MG63 (cell line): ENCODE data around the gene NUP98. TPM values are rescaled to one million over a fixed set of nuclear protein-coding genes. Genes with fewer than 3 reads are reported as not detected.
"Not testable (repeated sequence)": the region's sequence is repeated elsewhere in the genome, so short reads cannot be mapped to it uniquely, and the experiment has no call there.

ENCODE experiments used
- DNase-seq: peaks from one replicate; pipeline ENCODE4 v3.0.0-alpha.2; 2020
- H3K27me3 ChIP-seq: fragments of 250-450 bp; sonication (Bioruptor Pico); 2 replicates; pipeline ENCODE4 v1.5.1; 2020; ENCODE audit warnings: mild to moderate bottlenecking, moderate library complexity
- H3K36me3 ChIP-seq: fragments of 250-450 bp; sonication (Bioruptor Pico); 2 replicates; pipeline ENCODE4 v1.5.1; 2020; ENCODE audit warnings: mild to moderate bottlenecking, moderate library complexity
- H3K4me3 ChIP-seq: fragments of 250-450 bp; sonication (Bioruptor Pico); 2 replicates; pipeline ENCODE4 v1.5.1; 2020; ENCODE audit warnings: mild to moderate bottlenecking, moderate library complexity
- H3K9me3 ChIP-seq: fragments of 250-450 bp; sonication (Bioruptor Pico); 2 replicates; pipeline ENCODE4 v1.5.1; 2020; ENCODE audit warnings: mild to moderate bottlenecking, moderate library complexity
- total RNA-seq: library from RNA; depleted of rRNA; stranded (reverse); fragments of >200 nt; shearing (Covaris generic); gene quantifications from 2 replicates; pipeline ENCODE4 v1.2.3, GENCODE V29; 2014; ENCODE audit warnings: low replicate concordance

Gene NUP98
- total RNA-seq, 1 experiment from 2014 or later = 106 TPM

DNA sequence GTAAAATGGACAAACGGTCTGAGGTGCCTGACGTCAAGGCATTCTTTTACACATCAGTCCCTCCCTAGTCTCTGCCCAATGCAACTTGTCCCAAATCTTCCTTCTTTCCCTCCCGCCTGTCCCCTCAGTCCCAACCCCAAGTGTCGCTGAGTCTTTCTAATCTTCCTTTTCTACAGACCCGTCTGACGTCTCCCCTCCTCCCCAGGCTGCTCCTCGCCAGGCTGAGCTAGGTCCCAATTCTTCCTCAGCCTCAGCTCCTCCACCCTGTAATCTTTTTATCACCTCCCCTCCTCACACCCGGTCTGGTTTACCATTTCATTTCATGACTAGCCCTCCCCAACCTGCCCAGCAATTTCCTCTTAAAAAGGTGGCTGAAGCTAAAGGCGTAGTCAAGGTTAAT, 148.0 kb downstream of the NUP98 start:
- not testable (repeated sequence) for H3K36me3 ChIP-seq, DNase-seq, H3K27me3 ChIP-seq, H3K9me3 ChIP-seq, H3K4me3 ChIP-seq

DNA sequence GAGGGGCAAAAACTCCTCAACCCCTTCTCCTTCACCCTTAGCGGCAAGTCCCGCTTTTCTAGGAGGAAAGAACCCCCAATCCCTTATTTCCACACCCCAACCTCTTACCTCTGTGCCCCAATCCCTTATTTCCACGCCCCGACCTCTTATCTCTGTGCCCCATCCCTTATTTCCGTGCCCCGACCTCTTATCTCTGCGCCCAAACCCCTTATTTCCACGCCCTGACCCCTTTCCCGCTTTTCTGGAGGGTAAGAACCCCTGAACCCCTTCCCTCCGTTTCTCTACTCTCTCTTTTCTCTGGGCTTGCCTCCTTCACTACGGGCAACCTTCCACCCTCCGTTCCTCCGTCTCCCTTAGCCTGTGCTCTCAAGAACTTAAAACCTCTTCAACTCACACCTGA, 148.5 kb downstream of the NUP98 start:
- DNase-seq, H3K9me3 ChIP-seq, H3K27me3 ChIP-seq, H3K4me3 ChIP-seq, H3K36me3 ChIP-seq: not testable (repeated sequence)

DNA sequence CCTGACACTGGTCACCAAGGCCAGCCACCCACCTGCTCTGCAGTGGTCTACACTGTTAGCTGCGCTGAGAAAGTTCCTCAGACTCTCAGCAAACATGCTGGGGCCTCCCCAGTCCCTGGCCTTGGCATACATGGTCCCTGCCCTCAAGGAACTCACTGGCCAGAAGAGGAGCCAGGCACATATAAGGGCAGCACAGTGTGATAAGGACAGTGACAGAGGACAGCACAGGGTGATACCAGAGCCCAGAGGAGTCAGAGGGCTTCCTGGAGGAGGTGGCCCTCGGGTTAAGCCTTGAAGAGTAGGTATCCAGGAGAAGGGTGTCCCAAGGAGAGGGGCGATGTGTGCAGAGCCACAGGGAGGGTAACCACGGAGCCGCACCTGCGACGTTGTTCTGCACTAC, 151.8 kb downstream of the NUP98 start:
- Histone ChIP-seq H3K4me3 (no peak overlapping the region), H3K36me3 (no peaks in the 10 kb centered on the region), H3K27me3 (no peaks in the 10 kb centered on the region), H3K9me3 (no peaks in the 10 kb centered on the region)
- no peak for DNase-seq

DNA sequence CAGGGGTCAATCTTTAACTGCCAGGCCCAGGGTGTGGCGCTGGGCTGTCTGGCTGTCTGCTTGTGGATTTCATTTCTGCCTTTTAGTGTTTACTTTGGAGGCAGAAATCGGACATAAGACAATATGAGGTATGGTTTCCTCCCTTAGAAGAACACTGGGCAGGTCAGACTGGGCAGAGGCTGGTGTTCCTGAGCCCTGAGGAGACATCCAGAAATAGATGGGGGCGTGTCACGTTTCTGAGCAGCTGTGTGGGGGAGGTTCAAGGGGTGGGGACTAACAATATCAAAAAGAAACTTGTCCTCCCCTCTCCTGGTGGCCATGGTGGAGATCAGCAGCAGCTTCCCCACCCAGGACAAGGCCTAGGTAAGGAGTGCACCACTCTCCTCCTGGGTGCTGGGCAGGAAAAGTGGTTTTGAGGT, 152.5 kb downstream of the NUP98 start, which contains the start of gene ART1:
ART1 (plus strand) TSS at position 312 of the 419 bp plus-strand sequence. CDS start 14,086 bp downstream, outside the sequence.
- Histone ChIP-seq H3K27me3 (no peaks in the 10 kb centered on the region), H3K9me3 (no peaks in the 10 kb centered on the region), H3K4me3 (no peak within 1 kb of the TSS), H3K36me3 (no peaks in the 10 kb centered on the region)
- no peak for DNase-seq

DNA sequence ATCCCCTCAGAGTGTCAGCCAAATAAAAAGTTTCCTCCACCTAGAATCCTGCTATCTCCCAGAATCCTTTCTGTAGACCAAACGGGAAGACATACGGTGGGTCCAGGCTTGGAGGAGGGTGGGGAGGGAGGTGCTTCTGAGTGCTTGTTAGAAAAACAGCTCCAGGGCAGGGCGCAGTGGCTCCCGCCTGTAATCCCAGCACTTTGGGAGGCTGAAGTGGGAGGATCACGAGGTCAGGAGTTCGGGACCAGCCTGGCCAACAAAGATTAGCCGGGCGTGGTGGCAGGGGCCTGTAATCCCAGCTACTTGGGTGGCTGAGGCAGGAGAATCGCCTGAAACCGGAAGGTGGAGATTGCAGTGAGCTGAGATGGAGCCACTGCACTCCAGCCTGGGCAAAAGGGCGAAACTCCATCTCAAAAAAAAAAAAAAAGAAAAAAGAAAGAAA, 154.2 kb downstream of the NUP98 start:
- not testable (repeated sequence) for H3K27me3 ChIP-seq, H3K9me3 ChIP-seq, DNase-seq, H3K36me3 ChIP-seq, H3K4me3 ChIP-seq

DNA sequence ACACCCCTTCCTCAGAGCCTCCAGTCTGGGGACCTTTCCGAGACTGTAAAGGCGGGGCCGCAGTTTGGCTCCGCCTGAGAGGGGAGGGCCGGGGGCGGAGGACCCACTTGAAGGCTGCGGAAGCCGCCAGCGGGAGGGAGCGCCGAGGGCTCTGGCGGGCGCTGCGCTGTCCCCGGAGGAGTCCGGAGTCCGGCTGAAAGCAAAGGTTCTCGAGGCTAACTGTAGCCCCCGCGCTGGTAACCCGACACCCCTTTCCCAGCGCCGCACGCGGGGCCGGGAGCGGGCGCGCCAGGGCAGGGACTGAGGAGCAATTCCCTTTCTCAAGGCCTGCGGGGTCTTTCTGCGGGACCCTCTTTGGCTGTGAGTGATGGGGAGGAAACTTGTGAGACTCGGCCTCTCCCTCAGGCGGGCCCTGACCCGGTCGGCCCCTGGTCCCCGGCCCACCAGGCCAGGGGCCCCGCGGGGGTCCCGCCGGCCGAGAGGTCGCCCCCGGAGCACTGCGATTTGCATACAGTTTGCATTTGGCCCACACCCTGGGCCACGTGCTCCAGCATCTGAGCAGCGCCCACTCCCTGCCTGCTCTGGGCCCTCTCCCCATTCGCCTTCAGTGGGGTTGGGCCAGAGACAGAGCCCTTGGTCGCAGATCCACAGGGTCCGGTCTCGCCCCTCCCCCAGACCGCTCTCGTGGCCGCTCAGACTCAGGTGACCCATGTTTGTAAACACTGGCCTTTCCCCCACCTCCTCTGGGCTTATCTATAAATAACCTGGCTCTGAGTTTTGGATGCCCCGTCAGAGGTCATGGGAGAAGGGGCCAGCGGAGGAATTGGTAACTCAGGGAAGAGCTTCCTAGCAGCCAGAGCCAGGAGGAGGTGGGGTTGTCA, 155.0 kb downstream of the NUP98 start:
- DNase-seq = peak; percentile 75
- no peaks in the 10 kb centered on the region for H3K27me3 ChIP-seq
- no peaks in the 10 kb centered on the region for H3K9me3 ChIP-seq
- H3K36me3 ChIP-seq = no peaks in the 10 kb centered on the region
- peak overlapping the region; percentile 43 for H3K4me3 ChIP-seq

DNA sequence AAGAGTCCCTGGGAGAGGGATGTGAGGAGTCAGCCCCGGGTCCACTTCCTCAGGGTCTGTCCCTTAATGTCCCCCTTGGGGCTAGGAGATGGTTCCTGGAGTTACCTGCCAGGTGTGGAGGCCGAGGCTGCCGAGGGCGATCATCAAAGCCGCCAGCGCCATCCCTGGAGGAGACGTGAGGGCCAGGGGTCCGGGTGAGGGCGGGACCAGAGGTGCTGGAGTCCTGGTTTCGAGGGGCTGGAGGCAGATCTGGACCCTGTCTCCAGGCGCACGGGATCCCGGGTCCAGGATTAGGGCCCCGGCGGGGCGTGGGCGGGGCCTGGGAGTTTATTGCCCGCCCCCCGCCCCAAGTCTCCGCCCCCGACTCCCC, 155.7 kb downstream of the NUP98 start, which contains the start of gene ART5:
ART5 (minus strand) TSS at position 292 of the 370 bp plus-strand sequence; CDS start at position 162, 130 bp downstream.
- Histone ChIP-seq H3K27me3 (no peaks in the 10 kb centered on the region), H3K9me3 (no peaks in the 10 kb centered on the region), H3K36me3 (no peaks in the 10 kb centered on the region), H3K4me3 (peak within 1 kb of the TSS; percentile 43)
- no peak for DNase-seq

DNA sequence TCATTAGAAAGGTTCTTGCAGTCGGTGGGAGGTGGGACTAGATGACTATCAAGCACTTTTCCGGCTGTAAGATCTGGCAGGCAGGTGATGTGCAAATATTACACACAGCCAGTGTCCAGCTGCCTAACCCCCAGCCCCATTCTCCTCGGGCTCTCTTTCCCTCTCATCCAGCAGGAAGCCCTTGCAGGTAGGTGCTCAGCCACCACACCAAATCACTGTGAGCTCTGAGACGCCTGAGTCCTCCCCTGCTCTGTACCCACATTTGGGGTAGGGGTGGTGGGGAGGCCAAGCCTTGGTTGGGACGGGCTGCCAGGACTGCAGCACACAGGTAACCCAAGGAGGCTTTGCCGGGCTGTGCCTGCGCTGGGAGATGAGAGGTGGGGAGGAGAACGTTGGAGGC, 156.2 kb downstream of the NUP98 start:
- Histone ChIP-seq H3K9me3 (no peaks in the 10 kb centered on the region), H3K4me3 (no peak overlapping the region), H3K27me3 (no peaks in the 10 kb centered on the region), H3K36me3 (no peaks in the 10 kb centered on the region)
- DNase-seq = no peak

DNA sequence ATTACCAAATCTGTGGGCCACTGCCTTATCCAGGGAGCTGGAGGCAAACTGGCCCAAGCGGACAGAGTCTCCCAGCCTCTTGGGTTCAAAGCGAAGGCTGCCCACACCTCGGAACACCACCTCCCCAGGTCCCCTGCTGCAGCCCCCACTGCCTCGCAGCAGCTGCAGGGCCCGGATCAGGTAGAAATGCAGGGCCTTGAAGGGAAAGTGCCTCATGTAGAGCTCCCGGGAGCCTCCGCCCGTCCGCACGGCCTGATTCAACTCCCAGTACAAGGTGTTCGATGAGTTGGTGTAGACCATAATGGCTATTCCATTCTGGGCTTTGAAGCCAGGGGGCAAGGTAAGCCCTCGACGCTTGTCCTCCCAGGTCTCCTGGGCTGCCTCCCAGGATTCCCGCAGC, 157.5 kb downstream of the NUP98 start:
- Histone ChIP-seq H3K4me3 (no peak overlapping the region), H3K27me3 (no peaks in the 10 kb centered on the region), H3K9me3 (no peaks in the 10 kb centered on the region), H3K36me3 (no peaks in the 10 kb centered on the region)
- DNase-seq = no peak

DNA sequence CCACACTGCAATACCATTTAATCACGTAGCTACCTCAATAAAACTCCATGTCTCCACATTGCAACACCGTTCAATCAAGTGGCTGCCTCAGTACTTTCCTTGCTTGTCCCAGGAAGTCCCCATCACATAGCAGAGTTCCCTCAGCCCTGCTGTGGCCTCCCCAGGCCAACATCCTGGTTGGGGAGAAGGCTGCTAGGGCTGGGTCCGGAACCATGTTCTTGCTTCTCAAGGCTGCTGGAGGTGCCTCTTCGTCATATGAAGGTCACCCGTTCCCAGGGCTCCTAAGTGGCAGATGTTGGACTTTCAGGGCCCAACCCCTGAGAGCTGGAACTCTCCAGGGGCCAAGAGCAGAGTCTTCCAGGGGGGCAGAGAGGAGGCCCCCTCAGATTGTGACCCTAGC, 158.8 kb downstream of the NUP98 start:
- no peaks in the 10 kb centered on the region for H3K36me3 ChIP-seq
- H3K27me3 ChIP-seq = no peaks in the 10 kb centered on the region
- no peak for DNase-seq
- no peak overlapping the region for H3K4me3 ChIP-seq
- no peaks in the 10 kb centered on the region for H3K9me3 ChIP-seq

DNA sequence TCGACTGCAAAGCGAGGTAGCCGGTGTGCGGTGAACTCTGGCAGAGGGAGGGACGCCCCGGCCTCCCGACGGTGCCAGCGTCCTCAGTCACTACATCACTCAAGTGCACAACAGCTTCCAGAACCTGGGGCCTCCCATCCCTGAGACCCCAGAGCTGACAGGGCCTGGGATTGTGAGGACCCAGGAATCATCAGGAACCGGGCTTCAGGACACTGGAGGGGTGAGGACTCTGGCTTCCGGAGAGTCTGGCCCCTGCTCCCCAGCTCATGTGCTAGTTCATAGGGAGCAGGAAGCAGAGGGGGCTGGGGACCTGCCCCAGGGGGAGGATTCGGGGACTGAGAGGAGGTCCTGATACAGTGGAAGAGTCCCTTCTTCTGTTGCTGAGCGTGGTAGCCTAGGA, 160.2 kb downstream of the NUP98 start:
- Histone ChIP-seq H3K27me3 (no peaks in the 10 kb centered on the region), H3K4me3 (no peak overlapping the region), H3K9me3 (no peaks in the 10 kb centered on the region), H3K36me3 (no peaks in the 10 kb centered on the region)
- no peak for DNase-seq

DNA sequence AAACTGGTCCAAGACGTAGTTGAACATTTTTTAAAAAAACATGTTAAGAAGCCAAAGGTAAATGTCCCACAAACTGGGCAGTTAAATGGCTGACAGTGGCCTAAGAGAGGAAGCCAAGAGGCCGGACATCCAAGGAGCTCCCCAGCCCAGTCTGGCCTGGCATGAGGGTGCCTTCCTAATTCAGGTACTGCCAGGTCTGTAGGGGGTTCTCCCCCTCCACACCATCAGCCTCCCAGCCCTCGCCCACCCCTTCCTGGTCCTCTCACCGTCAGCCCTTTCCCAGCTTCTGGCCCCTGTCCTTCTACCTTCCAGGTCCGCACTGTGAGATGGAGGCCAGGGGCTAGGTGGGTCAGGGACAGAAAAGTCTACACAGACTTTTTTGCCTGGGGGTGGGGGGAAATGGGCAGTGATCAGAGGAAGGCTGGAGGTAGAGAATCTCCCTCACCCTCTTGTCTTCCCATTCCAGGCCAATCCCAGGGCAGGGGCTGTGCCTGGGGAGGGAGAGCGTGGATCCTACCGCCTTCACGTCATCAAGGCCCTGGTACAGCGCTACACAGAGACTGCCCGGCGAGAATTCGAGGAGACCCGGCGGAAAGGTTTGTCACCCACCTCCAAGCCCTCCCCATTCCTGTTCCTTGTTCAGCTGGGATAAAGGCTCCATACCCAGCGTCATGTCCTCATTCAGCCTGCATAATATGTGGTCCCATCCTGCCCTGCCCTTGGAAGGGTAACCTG, 161.5 kb downstream of the NUP98 start:
- no peak for DNase-seq
- Histone ChIP-seq H3K36me3 (no peaks in the 10 kb centered on the region), H3K27me3 (no peaks in the 10 kb centered on the region), H3K4me3 (no peak overlapping the region), H3K9me3 (no peaks in the 10 kb centered on the region)

DNA sequence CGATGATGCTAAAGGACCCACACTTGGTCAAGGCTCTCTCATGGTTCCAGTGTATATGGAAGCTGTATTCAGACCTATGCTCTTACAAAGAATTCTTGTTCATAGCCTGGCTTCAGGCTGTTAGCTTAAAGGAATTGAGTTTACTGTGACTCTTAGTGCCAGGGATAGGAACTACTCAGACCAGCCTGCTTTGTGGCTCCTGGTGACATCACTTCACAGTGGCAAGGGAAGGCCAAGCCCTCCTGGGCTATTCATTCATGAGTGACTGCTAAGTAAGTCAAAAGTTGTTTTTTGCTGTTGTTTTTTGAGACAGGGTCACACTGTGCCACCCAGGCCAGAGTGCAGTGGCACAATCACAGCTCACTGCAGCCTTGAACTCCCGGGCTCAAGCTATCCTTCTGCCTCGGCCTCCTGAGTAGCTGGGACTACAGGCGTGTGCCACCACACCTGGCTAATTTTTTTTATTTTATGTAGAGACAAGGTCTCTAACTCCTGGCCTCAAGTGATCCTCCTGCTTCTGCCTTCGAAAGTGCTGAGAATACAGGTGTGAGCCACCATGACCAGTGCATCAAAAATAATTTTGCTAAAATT, 165.2 kb downstream of the NUP98 start:
- Histone ChIP-seq H3K4me3 (no peak overlapping the region), H3K27me3 (no peaks in the 10 kb centered on the region), H3K36me3 (no peaks in the 10 kb centered on the region), H3K9me3 (no peaks in the 10 kb centered on the region)
- DNase-seq = no peak

DNA sequence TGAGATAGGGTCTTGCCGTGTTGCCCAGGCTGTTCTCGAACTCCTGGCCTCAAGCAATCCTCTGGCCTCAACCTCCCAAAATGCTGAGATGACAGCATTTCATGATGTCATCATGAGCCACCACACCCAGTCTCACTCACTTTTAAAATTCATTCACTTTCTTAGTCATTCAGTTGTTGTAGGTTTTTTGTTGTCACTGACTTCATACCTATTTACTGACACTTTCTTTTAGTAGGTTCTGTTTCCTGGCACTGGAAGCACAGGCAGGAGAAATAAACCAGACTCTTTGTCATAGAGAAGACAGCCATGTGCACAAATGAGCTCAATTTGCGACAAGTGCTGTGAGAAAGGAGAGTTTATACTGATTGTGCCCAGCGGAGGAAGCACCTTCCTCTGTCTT, 166.0 kb downstream of the NUP98 start:
- no peaks in the 10 kb centered on the region for H3K36me3 ChIP-seq
- no peaks in the 10 kb centered on the region for H3K9me3 ChIP-seq
- no peaks in the 10 kb centered on the region for H3K27me3 ChIP-seq
- no peak overlapping the region for H3K4me3 ChIP-seq
- DNase-seq = no peak

DNA sequence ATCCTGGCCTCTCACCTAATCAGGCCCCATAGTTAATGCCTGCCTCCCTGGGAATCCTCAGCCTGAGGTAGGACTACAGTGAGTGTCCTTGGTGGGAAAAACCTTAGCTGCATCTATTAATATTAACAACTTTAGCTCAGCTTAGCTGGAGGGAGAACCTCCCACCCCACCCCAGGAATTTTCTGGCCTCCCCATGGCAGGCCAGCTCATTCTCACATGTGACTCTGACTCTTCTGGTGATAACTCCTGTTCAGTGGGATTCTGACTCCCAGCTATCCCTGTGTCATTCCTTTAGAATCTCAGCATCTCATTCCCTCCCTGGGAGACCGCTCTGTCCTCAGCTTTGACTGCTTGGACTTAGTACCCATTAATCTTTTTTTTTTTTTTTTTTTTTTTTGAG, 170.1 kb downstream of the NUP98 start:
- peak; percentile 29 for DNase-seq
- Histone ChIP-seq H3K27me3 (no peaks in the 10 kb centered on the region), H3K9me3 (no peaks in the 10 kb centered on the region), H3K4me3 (no peak overlapping the region), H3K36me3 (no peaks in the 10 kb centered on the region)

DNA sequence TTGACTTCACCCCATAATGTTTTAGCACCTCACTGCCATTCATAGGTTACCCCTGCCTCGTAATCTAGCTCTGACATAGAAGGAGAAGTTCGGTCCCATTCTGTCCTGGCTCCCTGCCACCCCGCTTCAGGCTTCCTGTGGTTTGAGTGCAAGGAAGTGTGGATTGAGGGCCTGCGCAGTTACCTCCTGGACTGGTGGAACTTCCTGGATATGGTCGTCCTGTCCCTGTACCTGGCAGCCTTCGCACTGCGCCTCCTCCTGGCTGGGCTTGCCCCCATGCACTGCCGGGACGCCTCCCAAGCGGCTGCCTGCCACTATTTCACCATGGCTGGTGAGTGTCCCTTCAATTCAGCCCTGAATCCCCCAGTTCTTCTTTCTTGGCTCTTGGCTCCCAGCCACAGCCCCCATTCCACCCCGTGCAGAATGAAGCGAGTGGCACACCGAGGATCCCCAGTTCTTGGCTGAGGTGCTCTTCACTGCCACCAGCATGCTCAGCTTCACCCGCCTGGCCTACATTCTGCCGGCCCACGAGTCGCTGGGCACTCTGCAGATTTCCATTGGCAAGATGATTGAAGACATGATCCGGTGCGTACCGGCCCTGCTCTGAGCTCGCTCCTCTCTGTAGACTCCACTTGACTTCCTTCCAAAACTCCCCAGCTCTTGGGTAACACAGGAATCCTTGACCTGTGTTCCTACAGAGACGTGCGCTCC, 170.9 kb downstream of the NUP98 start:
- Histone ChIP-seq H3K36me3 (no peaks in the 10 kb centered on the region), H3K4me3 (no peak overlapping the region), H3K9me3 (no peaks in the 10 kb centered on the region), H3K27me3 (no peaks in the 10 kb centered on the region)
- no peak for DNase-seq
